Rectal smooth muscle tissue (tissue), 1 donor: Measurements from ENCODE around the gene PDE1A.
"Not testable (repeated sequence)": the region's sequence is repeated elsewhere in the genome, so short reads cannot be mapped to it uniquely, and the experiment has no call there.

ENCODE experiments used
- H3K27ac ChIP-seq: one replicate; pipeline ENCODE4 v1.7.0; 2013; ENCODE audit warnings: low read depth, low read length, inconsistent platforms
- H3K27me3 ChIP-seq: one replicate; pipeline ENCODE4 v1.7.0; 2013; ENCODE audit warnings: low read length; ENCODE audit not compliant: control insufficient read depth, insufficient read depth
- H3K36me3 ChIP-seq: one replicate; pipeline ENCODE4 v1.7.0; 2013; ENCODE audit warnings: low read length; ENCODE audit not compliant: control insufficient read depth, insufficient read depth
- H3K4me1 ChIP-seq: one replicate; pipeline ENCODE4 v1.7.0; 2013; ENCODE audit warnings: low read length; ENCODE audit not compliant: control insufficient read depth, insufficient read depth
- H3K4me3 ChIP-seq: one replicate; pipeline ENCODE4 v1.7.0; 2013; ENCODE audit warnings: low read length
- H3K9ac ChIP-seq: one replicate; pipeline ENCODE4 v1.7.0; 2013; ENCODE audit warnings: low read length

The PDE1A gene

GRCh38 chr2:182404092-182404491 lies 22.7 kb downstream of the PDE1A start:
- H3K4me3 ChIP-seq, result no peak overlapping the region
- no peaks in the 10 kb centered on the region for H3K27me3 ChIP-seq
- H3K4me1 ChIP-seq, result peaks cover 3% of the 10 kb centered on the region
- H3K27ac ChIP-seq, result no peak overlapping the region
- no peak overlapping the region for H3K9ac ChIP-seq
- no peaks in the 10 kb centered on the region for H3K36me3 ChIP-seq

- no peak overlapping the region for H3K27ac ChIP-seq
- no peaks in the 10 kb centered on the region for H3K36me3 ChIP-seq
- no peaks in the 10 kb centered on the region for H3K4me1 ChIP-seq
- H3K27me3 ChIP-seq, result no peaks in the 10 kb centered on the region
- H3K9ac ChIP-seq, result no peak overlapping the region
- H3K4me3 ChIP-seq, result no peak overlapping the region
Measured at GRCh38 chr2:182393270-182393760, 33.5 kb downstream of the PDE1A start.

GRCh38 chr2:182391443-182391842 lies 35.4 kb downstream of the PDE1A start:
- Histone ChIP-seq H3K27ac (no peak overlapping the region), H3K9ac (no peak overlapping the region), H3K27me3 (no peaks in the 10 kb centered on the region), H3K36me3 (no peaks in the 10 kb centered on the region), H3K4me3 (no peak overlapping the region), H3K4me1 (no peaks in the 10 kb centered on the region)

- H3K4me1 ChIP-seq, H3K4me3 ChIP-seq, H3K36me3 ChIP-seq, H3K9ac ChIP-seq, H3K27ac ChIP-seq, H3K27me3 ChIP-seq: not testable (repeated sequence)
Measured at GRCh38 chr2:182386267-182386880, 40.5 kb downstream of the PDE1A start.

- Histone ChIP-seq H3K9ac (no peak overlapping the region), H3K27me3 (no peaks in the 10 kb centered on the region), H3K4me1 (no peaks in the 10 kb centered on the region), H3K36me3 (no peaks in the 10 kb centered on the region), H3K27ac (no peak overlapping the region), H3K4me3 (no peak overlapping the region)
Measured at GRCh38 chr2:182384860-182385259, 42.0 kb downstream of the PDE1A start.

- Histone ChIP-seq H3K27me3 (no peaks in the 10 kb centered on the region), H3K4me1 (peaks cover 8% of the 10 kb centered on the region), H3K36me3 (no peaks in the 10 kb centered on the region), H3K4me3 (no peak overlapping the region), H3K9ac (no peak overlapping the region), H3K27ac (no peak overlapping the region)
Measured at GRCh38 chr2:182381225-182381624, 45.6 kb downstream of the PDE1A start.

GRCh38 chr2:182379241-182379640 lies 47.6 kb downstream of the PDE1A start:
- Histone ChIP-seq H3K9ac (no peak overlapping the region), H3K27me3 (no peaks in the 10 kb centered on the region), H3K4me1 (peaks cover 8% of the 10 kb centered on the region), H3K4me3 (no peak overlapping the region), H3K27ac (no peak overlapping the region), H3K36me3 (no peaks in the 10 kb centered on the region)

- no peaks in the 10 kb centered on the region for H3K36me3 ChIP-seq
- no peaks in the 10 kb centered on the region for H3K27me3 ChIP-seq
- H3K4me3 ChIP-seq, result no peak overlapping the region
- H3K27ac ChIP-seq, result no peak overlapping the region
- peaks cover 8% of the 10 kb centered on the region for H3K4me1 ChIP-seq
- H3K9ac ChIP-seq, result no peak overlapping the region
Measured at GRCh38 chr2:182378759-182379158, 48.1 kb downstream of the PDE1A start.

GRCh38 chr2:182377467-182377866 lies 49.4 kb downstream of the PDE1A start:
- H3K27me3 ChIP-seq, result no peaks in the 10 kb centered on the region
- no peak overlapping the region for H3K4me3 ChIP-seq
- H3K9ac ChIP-seq, result no peak overlapping the region
- no peak overlapping the region for H3K27ac ChIP-seq
- no peaks in the 10 kb centered on the region for H3K36me3 ChIP-seq
- H3K4me1 ChIP-seq, result peaks cover 10% of the 10 kb centered on the region

GRCh38 chr2:182375862-182376261 lies 51.0 kb downstream of the PDE1A start:
- Histone ChIP-seq H3K36me3 (no peaks in the 10 kb centered on the region), H3K9ac (no peak overlapping the region), H3K27me3 (no peaks in the 10 kb centered on the region), H3K27ac (no peak overlapping the region), H3K4me1 (peaks cover 11% of the 10 kb centered on the region), H3K4me3 (no peak overlapping the region)

- H3K4me1 ChIP-seq, result peaks cover 3% of the 10 kb centered on the region
- no peaks in the 10 kb centered on the region for H3K36me3 ChIP-seq
- no peaks in the 10 kb centered on the region for H3K27me3 ChIP-seq
- no peak overlapping the region for H3K4me3 ChIP-seq
- H3K27ac ChIP-seq, result peak overlapping the region; percentile 11
- H3K9ac ChIP-seq, result no peak overlapping the region
Measured at GRCh38 chr2:182372661-182373060, 54.2 kb downstream of the PDE1A start.

- H3K27ac ChIP-seq, result no peak overlapping the region
- no peak overlapping the region for H3K9ac ChIP-seq
- H3K27me3 ChIP-seq, result no peaks in the 10 kb centered on the region
Measured at GRCh38 chr2:182368996-182369395, 57.8 kb downstream of the PDE1A start.

GRCh38 chr2:182368446-182368845 lies 58.4 kb downstream of the PDE1A start:
- Histone ChIP-seq H3K4me3 (no peak overlapping the region), H3K27ac (no peak overlapping the region), H3K27me3 (no peaks in the 10 kb centered on the region), H3K4me1 (peaks cover 3% of the 10 kb centered on the region), H3K36me3 (no peaks in the 10 kb centered on the region), H3K9ac (no peak overlapping the region)

More at GRCh38 chr2:182368996-182369395, 57.8 kb downstream of the PDE1A start:
- H3K4me3 ChIP-seq, result no peak overlapping the region
- H3K4me1 ChIP-seq, result peaks cover 3% of the 10 kb centered on the region
- no peaks in the 10 kb centered on the region for H3K36me3 ChIP-seq
